ENCODE data around the gene CISD3.

Gene CISD3

GRCh38 chr17:38745545-38745944 lies 15.4 kb downstream of the CISD3 start:
- DNase-seq: no peak

- no peak for DNase-seq
These were observed 16.1 kb downstream of the CISD3 start for GRCh38 chr17:38746004-38746848.

- no peak for DNase-seq
These were observed 16.8 kb downstream of the CISD3 start for GRCh38 chr17:38746849-38747462.

GRCh38 chr17:38747463-38748148 lies 17.5 kb downstream of the CISD3 start:
- no peak for DNase-seq

GRCh38 chr17:38748149-38748891 lies 18.2 kb downstream of the CISD3 start, which contains the start of gene PCGF2:
Gene PCGF2 (minus strand): TSS chr17:38748336. CDS start chr17:38740402, 7,934 bp downstream.
- DNase-seq: no peak

- no peak for DNase-seq
These were observed 18.7 kb downstream of the CISD3 start for GRCh38 chr17:38748892-38749222.

- DNase-seq: no peak
These were observed 19.3 kb downstream of the CISD3 start for GRCh38 chr17:38749223-38750043.

- DNase-seq: no peak
These were observed 19.8 kb downstream of the CISD3 start for GRCh38 chr17:38750044-38750311.

- DNase-seq: no peak
These were observed 20.4 kb downstream of the CISD3 start for GRCh38 chr17:38750312-38751121.

GRCh38 chr17:38751144-38751807 lies 21.1 kb downstream of the CISD3 start:
- DNase-seq: no peak

GRCh38 chr17:38751808-38752307 lies 21.7 kb downstream of the CISD3 start:
- peak; percentile 66 for DNase-seq

- peak; percentile 91 for DNase-seq
These were observed 22.3 kb downstream of the CISD3 start, which contains the start of gene PSMB3 for GRCh38 chr17:38752308-38753070. Gene PSMB3 (plus strand): TSS chr17:38752741. CDS start chr17:38752827, 86 bp downstream.

GRCh38 chr17:38753071-38753506 lies 22.9 kb downstream of the CISD3 start:
- DNase-seq: no peak

GRCh38 chr17:38761612-38762011 lies 31.5 kb downstream of the CISD3 start:
- DNase-seq: no peak

- no peak for DNase-seq
These were observed 32.1 kb downstream of the CISD3 start for GRCh38 chr17:38762231-38762630.

GRCh38 chr17:38766341-38766740 lies 36.2 kb downstream of the CISD3 start:
- DNase-seq: no peak

GRCh38 chr17:38768417-38768816 lies 38.3 kb downstream of the CISD3 start:
- no peak for DNase-seq

- DNase-seq: no peak
These were observed 43.1 kb downstream of the CISD3 start for GRCh38 chr17:38773258-38773657.

GRCh38 chr17:38777641-38778250 lies 47.6 kb downstream of the CISD3 start:
- DNase-seq: no peak

Measured in effector CD8-positive, alpha-beta T cell (primary cell).